DND-41 (cell line): ENCODE measurements around the gene FOXO3.
"Not testable (repeated sequence)": the region's sequence is repeated elsewhere in the genome, so short reads cannot be mapped to it uniquely, and the experiment has no call there.

Experiments used
- ATAC-seq: fragments of 200-7000 bp; cut with Tn5 transposase; 3 replicates; pipeline ENCODE4 v1.9.1; 2021; ENCODE audit warnings: low read depth; ENCODE audit not compliant: insufficient read depth
- DNase-seq: peaks from one replicate; pipeline ENCODE4 v3.0.0-alpha.2; 2020
- H2AFZ ChIP-seq: 2 replicates; pipeline ENCODE4 v1.6.0; 2012; ENCODE audit warnings: low read depth, low read length
- H3K27ac ChIP-seq: 2 replicates; pipeline ENCODE4 v1.5.1; 2012; ENCODE audit warnings: low read length, inconsistent platforms
- H3K27me3 ChIP-seq: fragments of 200-600 bp; sonication (generic); 2 replicates; pipeline ENCODE4 v1.6.0; 2012; ENCODE audit warnings: low read length, mild to moderate bottlenecking, inconsistent platforms; ENCODE audit not compliant: insufficient read depth, poor library complexity
- H3K36me3 ChIP-seq: 2 replicates; pipeline ENCODE4 v1.5.1; 2012; ENCODE audit warnings: low read length, inconsistent platforms; ENCODE audit not compliant: insufficient read depth
- H3K4me1 ChIP-seq: 2 replicates; pipeline ENCODE4 v1.5.1; 2012; ENCODE audit warnings: mild to moderate bottlenecking, low read length; ENCODE audit not compliant: insufficient read depth
- H3K4me2 ChIP-seq: 2 replicates; pipeline ENCODE4 v1.6.0; 2012; ENCODE audit warnings: mild to moderate bottlenecking, moderate library complexity, low read length, inconsistent platforms; ENCODE audit not compliant: insufficient read depth
- H3K4me3 ChIP-seq, 2 experiments: fragments of 200-600 bp in 1 of 2; shearing (Covaris generic) in 1 of 2; 2 replicates each; pipeline ENCODE4 v1.5.1; 2012 to 2016; ENCODE audit warnings: inconsistent platforms in 2 of 2, low read length in 2 of 2, mild to moderate bottlenecking in 2 of 2, low read depth in 1 of 2, moderate library complexity in 1 of 2
- H3K79me2 ChIP-seq: 2 replicates; pipeline ENCODE4 v1.6.0; 2012; ENCODE audit warnings: low read length, inconsistent platforms; ENCODE audit not compliant: insufficient read depth
- H3K9ac ChIP-seq: 2 replicates; pipeline ENCODE4 v1.6.0; 2012; ENCODE audit warnings: low read depth, mild to moderate bottlenecking, inconsistent platforms, low read length, moderate library complexity
- H3K9me3 ChIP-seq: 2 replicates; pipeline ENCODE4 v1.5.1; 2012; ENCODE audit warnings: low read length, moderate library complexity, mild to moderate bottlenecking, inconsistent platforms; ENCODE audit not compliant: insufficient read depth, severe bottlenecking
- H4K20me1 ChIP-seq: 2 replicates; pipeline ENCODE4 v1.6.0; 2012; ENCODE audit warnings: low read length; ENCODE audit not compliant: insufficient read depth
- CTCF ChIP-seq: IDR thresholded peaks from 2 replicates; pipeline ENCODE4 v1.5.1; 2012; ENCODE audit warnings: borderline replicate concordance, low read length, moderate library complexity, mild to moderate bottlenecking; ENCODE audit not compliant: poor library complexity, severe bottlenecking; ENCODE audit errors: extremely low read depth
- EZH2 ChIP-seq: IDR thresholded peaks from 3 replicates; pipeline ENCODE4 v1.6.1; 2012; ENCODE audit warnings: borderline replicate concordance, low read depth, mild to moderate bottlenecking, moderate library complexity, low read length, inconsistent platforms; ENCODE audit not compliant: severe bottlenecking

Gene FOXO3

GRCh38 chr6:108677357-108677756 lies 116.6 kb downstream of the FOXO3 start:
- Histone ChIP-seq H3K9me3 (no peaks in the 10 kb centered on the region), H2AFZ (no peak overlapping the region), H3K79me2 (peaks cover 16% of the 10 kb centered on the region), H3K27ac (no peak overlapping the region), H3K4me2 (no peak overlapping the region), H4K20me1 (peaks cover 16% of the 10 kb centered on the region), H3K4me3 (no peak overlapping the region), H3K27me3 (no peaks in the 10 kb centered on the region), H3K9ac (no peak overlapping the region), H3K36me3 (0 out of 2 replicates have a peak, but pooled peaks cover 2% of the 10 kb centered on the region), H3K4me1 (no peaks in the 10 kb centered on the region)
- ATAC-seq (no peak), DNase-seq (no peak)
- TF ChIP-seq CTCF (no peak), EZH2 (no peak)

DNA sequence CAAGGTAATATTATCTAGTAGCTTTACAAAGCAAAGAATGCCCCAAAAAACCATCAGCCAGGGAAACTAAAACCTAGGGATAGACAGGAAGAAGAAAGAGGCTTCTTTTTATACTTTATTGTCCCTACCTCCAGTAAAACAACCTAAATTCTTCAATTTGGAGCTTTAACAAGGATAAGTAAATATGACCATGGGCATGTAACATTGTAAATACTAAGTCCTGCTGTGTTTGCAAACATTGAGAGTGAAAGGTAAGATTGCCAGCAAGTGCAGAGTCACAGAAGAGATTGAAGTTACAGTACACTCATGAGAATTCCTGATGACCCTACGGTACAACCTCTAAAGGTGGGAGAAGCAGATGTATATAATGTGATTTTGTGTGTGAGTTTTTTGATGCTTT lies 117.2 kb downstream of the FOXO3 start:
- H3K4me2 ChIP-seq = no peak overlapping the region
- no peak overlapping the region for H3K4me3 ChIP-seq
- no peaks in the 10 kb centered on the region for H3K9me3 ChIP-seq
- no peak overlapping the region for H3K9ac ChIP-seq
- peaks cover 16% of the 10 kb centered on the region for H3K79me2 ChIP-seq
- H2AFZ ChIP-seq = no peak overlapping the region
- no peaks in the 10 kb centered on the region for H3K4me1 ChIP-seq
- no peak for DNase-seq
- no peak for ATAC-seq
- H4K20me1 ChIP-seq = peaks cover 15% of the 10 kb centered on the region
- no peak for TF ChIP-seq EZH2
- TF ChIP-seq CTCF = no peak
- H3K27ac ChIP-seq = no peak overlapping the region
- no peaks in the 10 kb centered on the region for H3K27me3 ChIP-seq
- 0 out of 2 replicates have a peak, but pooled peaks cover 2% of the 10 kb centered on the region for H3K36me3 ChIP-seq

- not testable (repeated sequence) for H3K27me3 ChIP-seq, H3K9me3 ChIP-seq, H3K27ac ChIP-seq, H3K79me2 ChIP-seq, H2AFZ ChIP-seq, H3K4me1 ChIP-seq, H3K4me3 ChIP-seq, H3K36me3 ChIP-seq, H4K20me1 ChIP-seq, H3K4me2 ChIP-seq, H3K9ac ChIP-seq, DNase-seq, ATAC-seq
These were observed 119.6 kb downstream of the FOXO3 start for GRCh38 chr6:108680314-108680713.

DNA sequence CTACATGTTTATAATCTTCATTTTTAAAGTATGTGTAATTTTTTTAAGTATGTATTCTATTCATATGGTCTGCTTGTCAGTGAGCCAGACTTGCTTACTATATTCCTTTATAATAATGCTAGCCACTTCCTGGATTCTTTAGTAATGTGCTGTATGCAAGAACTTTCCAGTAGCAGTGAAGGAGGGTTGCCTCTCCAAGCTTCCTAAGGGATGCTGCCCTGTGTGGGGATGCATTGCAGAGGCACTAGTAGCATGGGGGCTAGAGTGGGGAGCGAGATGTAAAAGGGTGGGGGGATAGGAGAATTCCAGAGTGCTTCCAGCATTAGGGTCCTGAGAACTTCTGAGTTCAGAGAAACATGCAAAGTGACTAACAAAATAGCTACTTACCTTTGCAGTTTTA lies 121.0 kb downstream of the FOXO3 start:
- not testable (repeated sequence) for H3K4me2 ChIP-seq, H3K36me3 ChIP-seq, H3K4me1 ChIP-seq, H3K4me3 ChIP-seq, H3K79me2 ChIP-seq, H2AFZ ChIP-seq, H3K9me3 ChIP-seq, H3K27ac ChIP-seq, H3K27me3 ChIP-seq, DNase-seq, ATAC-seq, H3K9ac ChIP-seq, H4K20me1 ChIP-seq

DNA sequence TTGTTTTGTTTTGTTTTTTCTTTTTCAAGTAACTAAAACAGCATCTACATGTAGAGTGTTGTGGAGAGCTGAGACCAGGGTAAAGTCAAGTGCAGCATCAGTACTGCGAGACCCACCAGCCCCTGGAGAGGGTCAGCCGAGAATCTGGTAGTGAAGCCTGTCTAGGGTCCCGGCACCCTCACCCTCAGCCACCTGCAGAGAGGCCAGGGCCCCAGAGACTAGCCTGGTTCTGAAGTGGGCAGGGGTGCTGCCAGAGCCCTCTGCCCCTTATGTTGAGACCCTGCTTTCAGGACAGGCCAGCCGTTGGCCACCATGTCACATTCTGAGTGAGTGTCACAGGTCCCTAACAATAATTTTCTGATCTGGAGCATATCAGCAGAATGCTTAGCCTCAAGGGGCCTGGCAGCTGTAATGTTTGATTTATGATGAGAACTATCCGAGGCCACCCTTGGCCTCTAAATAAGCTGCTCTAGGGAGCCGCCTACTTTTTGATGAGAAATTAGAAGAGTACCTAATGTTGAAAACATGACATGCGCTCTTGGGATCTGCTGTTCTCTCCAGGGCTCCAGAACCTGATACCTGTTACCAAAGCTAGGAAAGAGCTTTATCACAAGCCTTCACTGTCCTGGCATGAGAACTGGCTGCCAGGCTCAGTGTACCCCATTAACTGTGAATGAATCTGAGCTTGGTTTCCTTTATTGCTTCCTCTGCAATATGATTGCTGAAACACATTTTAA lies 121.8 kb downstream of the FOXO3 start:
- H3K9me3 ChIP-seq, H3K4me2 ChIP-seq, H3K36me3 ChIP-seq, H3K9ac ChIP-seq, H3K4me3 ChIP-seq, H4K20me1 ChIP-seq, H3K4me1 ChIP-seq, H3K27me3 ChIP-seq, H2AFZ ChIP-seq, DNase-seq, H3K27ac ChIP-seq, H3K79me2 ChIP-seq, ATAC-seq: not testable (repeated sequence)

DNA sequence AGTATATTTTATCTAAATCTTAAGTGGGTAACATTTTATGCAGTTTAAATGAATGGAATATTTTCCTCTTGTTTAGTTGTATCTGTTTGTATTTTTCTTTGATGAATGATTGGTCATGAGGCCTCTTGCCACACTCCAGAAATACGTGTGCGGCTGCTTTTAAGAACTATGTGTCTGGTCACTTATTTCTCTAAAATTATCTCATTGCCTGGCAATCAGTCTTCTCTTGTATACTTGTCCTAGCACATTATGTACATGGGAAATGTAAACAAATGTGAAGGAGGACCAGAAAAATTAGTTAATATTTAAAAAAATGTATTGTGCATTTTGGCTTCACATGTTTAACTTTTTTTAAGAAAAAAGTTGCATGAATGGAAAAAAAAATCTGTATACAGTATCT lies 123.3 kb downstream of the FOXO3 start:
- H2AFZ ChIP-seq, H3K27ac ChIP-seq, H3K4me1 ChIP-seq, H3K79me2 ChIP-seq, H3K9me3 ChIP-seq, H3K4me2 ChIP-seq, H3K36me3 ChIP-seq, H3K4me3 ChIP-seq, H4K20me1 ChIP-seq, DNase-seq, ATAC-seq, H3K27me3 ChIP-seq, H3K9ac ChIP-seq: not testable (repeated sequence)
